Colon (tissue), 2 donors: ENCODE data around the gene SMIM5.
"Not testable (repeated sequence)": the region's sequence is repeated elsewhere in the genome, so short reads cannot be mapped to it uniquely, and the experiment has no call there.

Experiments
- FAIRE-seq: peaks from 2 replicates; lab custom pipeline; 2012; peaks lifted over from hg19 to GRCh38; lab: Jason Lieb, UNC
- donor health status: control.
- donor health status: control.

SMIM5 gene

GRCh38 chr17:75625813-75626486 is 7.3 kb upstream of the SMIM5 start:
- no peak for FAIRE-seq

- no peak for FAIRE-seq
These were observed 6.7 kb upstream of the SMIM5 start for GRCh38 chr17:75626496-75627038.

GRCh38 chr17:75627094-75627493 is 6.1 kb upstream of the SMIM5 start:
- FAIRE-seq: no peak

GRCh38 chr17:75628425-75628824 is 4.8 kb upstream of the SMIM5 start:
- FAIRE-seq: no peak

GRCh38 chr17:75629157-75629556 is 4.1 kb upstream of the SMIM5 start:
- FAIRE-seq: no peak

GRCh38 chr17:75630071-75630917 is 2.9 kb upstream of the SMIM5 start:
- FAIRE-seq: no peak

- no peak for FAIRE-seq
These were observed 1.9 kb upstream of the SMIM5 start for GRCh38 chr17:75631353-75631752.

GRCh38 chr17:75632428-75632827 is 806 bp upstream of the SMIM5 start:
- no peak for FAIRE-seq

- no peak for FAIRE-seq
These were observed 497 bp downstream of the SMIM5 start for GRCh38 chr17:75633486-75634375.

GRCh38 chr17:75634376-75634740 is 1.1 kb downstream of the SMIM5 start:
- FAIRE-seq: no peak

- no peak for FAIRE-seq
These were observed 1.7 kb downstream of the SMIM5 start for GRCh38 chr17:75634754-75635609.

GRCh38 chr17:75635610-75636202 is 2.5 kb downstream of the SMIM5 start:
- no peak for FAIRE-seq

- FAIRE-seq: no peak
These were observed 3.3 kb downstream of the SMIM5 start for GRCh38 chr17:75636381-75637142.

- FAIRE-seq: no peak
These were observed 3.9 kb downstream of the SMIM5 start for GRCh38 chr17:75637143-75637538.

GRCh38 chr17:75637551-75637950 is 4.3 kb downstream of the SMIM5 start:
- FAIRE-seq: no peak

- not testable (repeated sequence) for FAIRE-seq
These were observed 4.8 kb downstream of the SMIM5 start for GRCh38 chr17:75638039-75638438.

- no peak for FAIRE-seq
These were observed 5.7 kb downstream of the SMIM5 start for GRCh38 chr17:75638893-75639292.

GRCh38 chr17:75639327-75639726 is 6.1 kb downstream of the SMIM5 start:
- no peak for FAIRE-seq

- FAIRE-seq: no peak
These were observed 6.7 kb downstream of the SMIM5 start for GRCh38 chr17:75639771-75640555.
